HG02763 (cell line): ENCODE measurements around the gene PLSCR1.

Experiments
- ATAC-seq: cut with Tn5 transposase; IDR thresholded peaks from one replicate; pipeline ENCODE4 v1.9.1; 2021; ENCODE audit warnings: mild to moderate bottlenecking, moderate library complexity; ENCODE audit not compliant: unreplicated experiment

Gene PLSCR1

GRCh38 chr3:146544002-146544928, at the start of gene PLSCR1:
TSS of gene PLSCR1 (minus strand) at chr3:146544607. CDS start at chr3:146536552, 8,055 bp downstream.
- ATAC-seq: peak; percentile 86

DNA sequence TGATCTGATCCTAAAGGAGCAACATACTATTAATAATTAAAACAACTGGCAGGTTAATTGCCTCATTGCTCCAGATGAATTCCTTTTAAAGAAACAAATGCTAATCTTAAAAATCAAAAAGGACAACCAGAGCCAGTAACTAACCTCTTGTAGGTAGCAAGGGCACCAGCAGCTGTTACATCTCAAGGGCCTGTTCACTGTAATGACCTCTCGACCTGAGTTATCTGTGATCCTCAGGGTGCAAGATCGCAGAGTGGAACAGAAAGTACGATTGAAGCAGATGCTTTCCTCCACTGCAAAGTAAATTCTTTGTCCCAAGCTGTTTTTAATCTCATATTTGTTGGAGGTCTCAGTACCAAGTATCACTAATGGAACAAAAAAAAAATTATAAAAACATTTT, 49.4 kb upstream of the PLSCR1 start:
- no peak for ATAC-seq

GRCh38 chr3:146590521-146590920, 46.1 kb upstream of the PLSCR1 start:
- no peak for ATAC-seq

GRCh38 chr3:146589899-146590508, 45.6 kb upstream of the PLSCR1 start:
- ATAC-seq: no peak

DNA sequence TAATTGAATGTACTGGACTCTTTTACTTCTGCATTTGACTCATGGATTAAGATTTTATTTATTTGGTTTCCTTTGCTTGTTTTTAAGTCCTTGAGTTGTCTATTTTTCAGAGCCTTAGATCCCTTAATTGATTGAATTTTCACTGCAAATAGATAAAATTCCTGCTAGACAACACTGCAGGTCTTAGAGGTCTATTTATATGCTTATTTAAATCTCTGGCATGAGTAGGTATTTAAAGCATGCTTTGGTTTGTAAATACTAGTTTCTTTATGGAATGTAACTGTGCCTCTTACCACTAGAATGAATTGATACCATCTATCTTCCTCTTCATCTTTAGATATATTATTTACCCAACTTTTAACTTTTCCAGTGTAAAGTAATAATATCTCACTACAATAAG, 40.7 kb upstream of the PLSCR1 start:
- ATAC-seq: no peak

- no peak for ATAC-seq
Observed at GRCh38 chr3:146581951-146582467, 37.6 kb upstream of the PLSCR1 start.

DNA sequence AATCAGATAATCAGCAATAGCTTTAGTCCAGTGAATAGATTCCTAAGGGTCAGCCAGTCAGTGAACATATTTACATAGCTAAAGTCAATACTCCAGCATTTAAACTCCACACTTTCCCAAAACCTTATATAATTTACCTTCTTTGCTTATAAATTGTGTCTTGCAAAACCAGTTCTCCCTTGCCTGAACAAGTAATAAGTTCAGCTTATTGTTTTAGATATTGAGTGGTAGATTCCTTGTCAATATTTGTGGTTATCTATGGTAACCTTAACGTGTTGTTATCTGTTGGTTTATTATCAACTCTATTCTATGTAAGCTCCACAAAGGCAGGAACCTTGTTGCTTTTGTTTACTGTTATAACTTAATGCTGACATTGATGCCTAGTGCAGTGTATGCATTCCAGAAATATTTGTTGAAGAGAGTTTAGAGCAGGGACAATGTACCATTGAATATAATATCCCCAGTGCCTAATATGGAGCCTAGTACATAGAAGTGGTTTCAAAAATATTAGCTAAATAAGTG, 36.7 kb upstream of the PLSCR1 start:
- no peak for ATAC-seq

DNA sequence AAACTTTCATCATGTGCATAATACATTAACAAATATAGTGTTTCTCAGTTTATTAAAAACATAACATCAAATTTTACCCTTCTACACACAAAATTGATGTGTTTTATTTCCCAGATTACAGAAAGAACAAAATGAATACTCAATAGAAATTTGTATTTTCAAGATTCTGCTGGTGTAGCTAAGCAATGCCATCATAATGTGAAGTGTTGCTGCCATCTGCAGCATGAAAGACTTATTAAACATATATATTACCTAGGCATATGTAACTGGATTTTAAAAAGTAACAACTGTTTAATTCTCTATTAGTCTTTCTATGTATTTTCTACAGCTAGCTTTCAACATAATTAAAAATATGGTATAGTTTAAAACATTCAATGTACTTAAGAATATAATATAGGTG, 33.3 kb upstream of the PLSCR1 start:
- ATAC-seq: no peak

DNA sequence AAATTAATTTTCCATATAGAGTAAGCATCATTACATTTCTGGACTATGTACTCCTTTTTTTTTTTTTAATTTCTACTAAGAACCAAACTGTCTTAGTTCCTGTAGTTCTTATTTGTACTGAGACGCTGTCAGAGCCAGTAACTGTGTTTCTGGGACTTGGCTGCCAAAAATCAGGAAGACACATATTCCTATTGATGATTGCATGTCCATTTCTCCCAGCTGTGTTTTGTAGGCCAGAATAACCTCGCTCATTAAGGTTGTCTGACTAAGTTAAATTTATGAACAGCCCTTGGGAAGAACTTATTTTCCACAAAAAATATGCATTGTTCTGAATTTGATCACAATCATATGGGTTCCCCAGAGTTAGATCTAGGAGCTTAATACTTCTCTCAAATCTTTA, 31.2 kb upstream of the PLSCR1 start:
- ATAC-seq: no peak

GRCh38 chr3:146574173-146574572, 29.8 kb upstream of the PLSCR1 start:
- no peak for ATAC-seq

GRCh38 chr3:146569314-146569713, 24.9 kb upstream of the PLSCR1 start:
- no peak for ATAC-seq

DNA sequence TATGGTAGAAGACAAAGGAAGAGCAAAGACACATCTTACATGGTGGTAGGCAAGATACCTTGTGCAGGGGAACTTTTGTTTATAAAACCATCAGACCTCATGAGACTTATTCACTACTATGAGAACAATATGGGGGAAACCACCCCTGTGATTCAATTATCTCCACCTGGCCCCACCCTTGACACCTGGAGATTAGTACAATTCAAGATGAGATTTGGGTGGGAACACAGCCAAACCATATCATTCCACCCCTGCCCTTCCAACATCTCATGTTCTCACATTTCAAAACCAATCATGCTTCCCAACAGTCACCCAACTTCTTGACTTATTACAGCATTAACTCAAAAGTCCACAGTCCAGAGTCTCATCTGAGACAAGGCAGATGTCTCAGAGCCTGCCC, 21.7 kb upstream of the PLSCR1 start:
- ATAC-seq: no peak

DNA sequence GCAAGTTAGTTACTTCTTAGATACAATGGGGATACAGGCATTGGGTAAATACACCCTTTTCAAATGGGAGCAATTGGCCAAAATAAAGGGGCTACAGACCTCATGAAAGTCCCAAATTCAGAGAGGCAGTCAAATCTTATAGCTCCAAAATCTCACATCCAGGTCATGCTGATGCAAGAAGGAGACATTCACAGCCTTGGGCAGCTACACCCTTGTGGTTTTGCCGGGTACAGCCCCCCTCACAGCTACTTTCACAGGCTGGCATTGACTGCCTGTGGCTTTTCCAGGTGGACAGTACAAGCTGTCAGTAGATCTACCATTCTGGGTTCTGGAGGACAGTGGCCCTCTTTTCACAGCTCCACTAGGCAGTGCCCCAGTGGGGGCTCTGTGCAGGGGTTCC, 17.5 kb upstream of the PLSCR1 start:
- ATAC-seq: no peak

DNA sequence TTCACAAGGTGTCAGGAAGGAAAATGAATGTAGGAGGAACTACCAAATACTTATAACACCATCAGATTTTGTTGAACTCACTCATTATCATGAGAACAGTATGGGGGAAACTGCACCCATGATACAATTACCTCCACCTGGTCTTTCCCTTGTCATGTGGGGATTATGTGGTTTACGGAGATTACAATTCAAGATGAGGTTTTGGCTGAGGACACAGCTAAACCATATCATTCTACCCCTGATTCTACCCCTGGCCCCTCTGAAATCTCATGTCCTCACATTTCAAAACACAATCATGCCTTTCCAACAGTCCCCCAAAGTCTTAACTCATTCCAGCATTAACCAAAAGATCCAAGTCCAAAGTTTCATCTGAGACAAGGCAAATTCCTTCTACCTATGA, 17.1 kb upstream of the PLSCR1 start:
- ATAC-seq: no peak

GRCh38 chr3:146560678-146561077, 16.3 kb upstream of the PLSCR1 start:
- ATAC-seq: no peak

GRCh38 chr3:146559388-146559787, 15.0 kb upstream of the PLSCR1 start:
- ATAC-seq: no peak

- no peak for ATAC-seq
Observed at GRCh38 chr3:146558781-146559180, 14.4 kb upstream of the PLSCR1 start.

GRCh38 chr3:146557745-146558144, 13.3 kb upstream of the PLSCR1 start:
- no peak for ATAC-seq

- no peak for ATAC-seq
Observed at GRCh38 chr3:146555311-146555710, 10.9 kb upstream of the PLSCR1 start.

GRCh38 chr3:146554151-146554760, 9.8 kb upstream of the PLSCR1 start:
- ATAC-seq: no peak

DNA sequence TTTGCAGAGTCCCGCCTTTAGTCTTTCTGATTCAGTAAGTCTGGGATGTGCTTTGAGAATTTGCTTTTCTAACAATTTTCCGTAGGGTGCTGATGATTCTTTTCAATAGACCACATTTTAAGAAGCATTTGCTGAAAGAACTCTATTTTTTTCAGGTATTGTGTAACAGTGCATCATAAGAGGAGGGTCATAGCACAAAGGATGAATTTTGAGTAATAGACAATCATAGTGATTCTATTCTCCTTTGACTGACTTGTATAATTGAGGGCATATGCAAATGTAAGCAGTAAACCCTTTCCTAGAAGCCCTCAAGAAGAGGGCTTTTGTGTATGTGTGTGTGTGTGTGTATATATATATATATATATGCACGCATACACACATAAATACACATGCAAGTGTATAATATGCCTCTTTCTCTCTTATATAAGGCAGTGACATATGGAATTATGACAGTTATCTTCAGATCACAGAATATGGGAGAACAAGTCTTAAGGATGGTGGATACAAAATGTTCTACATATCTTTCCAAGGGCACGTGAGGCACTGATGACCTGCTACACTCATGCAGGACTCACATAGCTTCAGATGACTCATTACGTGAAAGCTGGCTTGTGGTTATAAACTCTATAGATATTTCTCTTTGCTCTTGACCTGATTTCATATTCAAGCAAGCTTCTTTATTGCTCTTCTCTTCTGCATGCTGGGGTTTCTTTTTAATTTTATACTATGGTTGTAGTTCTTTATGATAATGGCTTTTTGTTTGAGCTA, 6.5 kb upstream of the PLSCR1 start:
- ATAC-seq: peak; percentile 81
